SH-SY5Y (cell line): Measurements from ENCODE around the gene SDSL.

ENCODE experiments used
- GATA2 ChIP-seq: IDR thresholded peaks from 2 replicates; pipeline ENCODE4 v1.6.1; 2011; ENCODE audit warnings: mild to moderate bottlenecking, low read depth, low read length
- GATA3 ChIP-seq: IDR thresholded peaks from 2 replicates; pipeline ENCODE4 v1.6.1; 2011; ENCODE audit warnings: low read depth, mild to moderate bottlenecking, low read length, moderate library complexity

SDSL gene

DNA sequence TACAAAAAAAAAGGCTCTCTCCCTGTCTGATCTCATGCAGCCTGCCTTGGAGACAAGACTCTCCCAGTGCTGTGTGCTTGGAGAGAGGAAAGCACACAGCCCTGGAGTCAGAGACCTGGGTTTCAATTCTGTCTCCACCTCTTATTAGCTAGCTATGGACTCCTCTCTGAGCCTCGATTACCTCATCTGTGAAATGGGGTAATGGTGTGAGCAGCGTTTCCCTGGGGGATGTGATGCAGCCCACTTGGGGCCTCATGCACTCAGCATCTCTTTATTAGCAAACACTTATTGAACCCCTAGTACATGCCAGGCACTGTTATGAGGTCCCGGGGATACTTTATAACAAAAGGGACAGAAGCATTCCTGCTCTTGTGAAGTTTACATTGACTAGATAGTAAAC is 31.0 kb upstream of the SDSL start:
- TF ChIP-seq GATA2 (no peak), GATA3 (no peak)

DNA sequence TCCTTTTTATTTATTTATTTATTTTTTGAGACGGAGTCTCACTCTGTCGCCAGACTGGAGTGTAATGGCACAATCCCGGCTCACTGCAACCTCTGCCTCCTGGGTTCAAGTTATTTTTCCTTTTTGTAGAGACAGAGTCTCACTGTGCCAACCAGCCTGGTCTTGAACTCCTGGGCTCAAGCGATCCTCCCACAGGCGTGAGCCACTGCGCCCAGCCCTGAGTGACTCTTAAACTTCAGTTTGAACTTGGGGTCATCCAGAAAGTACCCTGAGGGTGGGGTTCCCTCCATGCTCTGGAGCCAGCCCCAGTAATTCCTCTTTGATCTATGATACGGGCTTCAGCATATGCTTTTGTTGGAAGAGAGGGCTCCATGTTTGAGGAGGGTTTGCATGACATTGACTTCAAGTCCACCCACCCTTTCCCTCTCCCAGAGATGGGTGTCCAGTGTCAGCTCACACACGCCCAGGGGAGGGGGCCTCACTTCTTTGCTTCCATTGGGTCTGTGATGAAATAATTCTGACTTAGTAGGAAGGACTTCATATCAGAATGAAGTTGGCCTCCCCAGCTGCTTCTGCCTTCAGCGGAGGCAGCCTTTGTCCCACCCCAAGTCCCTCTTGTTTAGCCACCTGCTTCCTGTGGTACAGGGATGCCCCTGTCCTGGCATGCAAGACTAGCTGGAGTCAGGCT is 30.4 kb upstream of the SDSL start:
- no peak for TF ChIP-seq GATA3
- no peak for TF ChIP-seq GATA2

DNA sequence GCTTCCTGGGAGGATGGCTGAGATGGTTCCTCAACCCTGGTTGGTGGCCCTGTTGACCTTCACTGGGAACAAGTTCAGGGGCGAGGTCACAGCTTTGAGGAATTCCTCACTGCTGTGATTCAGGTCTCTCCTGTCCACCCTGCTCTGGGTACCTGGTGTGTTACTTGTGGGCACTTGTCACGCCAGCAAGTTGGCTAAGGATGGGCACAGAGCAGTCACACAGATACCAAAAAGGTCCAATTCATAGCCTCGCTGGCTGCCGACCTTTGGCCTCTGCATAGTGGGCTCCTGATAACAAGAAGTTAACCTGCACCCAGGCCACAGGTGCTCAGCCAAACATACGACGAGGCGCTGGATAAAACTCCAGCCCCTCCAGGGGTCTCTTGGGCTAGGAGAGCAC is 29.7 kb upstream of the SDSL start:
- no peak for TF ChIP-seq GATA3
- no peak for TF ChIP-seq GATA2

- no peak for TF ChIP-seq GATA2
- no peak for TF ChIP-seq GATA3
Measured at GRCh38 chr12:113392988-113393579, 29.1 kb upstream of the SDSL start.

DNA sequence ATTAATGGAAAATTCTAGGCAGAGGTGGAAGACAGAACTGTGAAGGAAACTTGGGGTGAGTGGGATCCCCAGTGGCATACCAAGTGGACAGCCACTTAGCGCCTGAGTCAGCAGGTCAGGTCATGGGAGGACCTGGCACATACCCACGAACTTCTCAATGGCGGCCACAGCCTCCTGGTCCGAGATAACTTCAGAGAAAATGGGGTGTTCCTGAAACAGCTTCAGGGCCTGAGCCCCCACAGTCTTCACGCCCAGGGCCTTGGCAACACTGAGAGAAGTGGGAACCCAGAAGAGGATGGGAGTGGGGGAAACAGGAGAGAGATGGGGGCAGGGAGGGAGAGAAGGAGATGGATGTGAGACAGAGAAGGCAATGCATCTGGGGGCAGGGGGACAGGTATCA is 28.4 kb upstream of the SDSL start:
- TF ChIP-seq GATA3: no peak
- TF ChIP-seq GATA2: no peak

DNA sequence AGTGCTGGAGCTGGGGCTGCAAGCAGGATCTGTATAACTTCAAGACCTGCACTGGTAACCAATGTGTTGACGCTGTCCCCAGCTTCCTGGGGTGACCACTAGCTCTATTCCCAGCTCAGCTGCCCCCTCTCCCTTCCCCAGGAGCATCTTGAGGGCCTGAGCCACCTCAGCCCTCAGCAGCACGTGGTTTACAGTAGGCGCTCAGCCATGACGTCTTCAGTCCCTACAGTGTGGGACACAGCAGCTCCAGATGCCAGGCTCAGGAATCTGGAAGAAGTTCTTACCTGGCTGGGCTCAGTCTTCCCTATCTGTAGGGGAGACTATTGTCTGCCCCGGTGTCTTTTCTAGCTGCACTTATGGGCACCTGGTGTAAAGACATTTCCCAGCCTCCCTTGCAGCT is 27.1 kb upstream of the SDSL start:
- no peak for TF ChIP-seq GATA3
- no peak for TF ChIP-seq GATA2

DNA sequence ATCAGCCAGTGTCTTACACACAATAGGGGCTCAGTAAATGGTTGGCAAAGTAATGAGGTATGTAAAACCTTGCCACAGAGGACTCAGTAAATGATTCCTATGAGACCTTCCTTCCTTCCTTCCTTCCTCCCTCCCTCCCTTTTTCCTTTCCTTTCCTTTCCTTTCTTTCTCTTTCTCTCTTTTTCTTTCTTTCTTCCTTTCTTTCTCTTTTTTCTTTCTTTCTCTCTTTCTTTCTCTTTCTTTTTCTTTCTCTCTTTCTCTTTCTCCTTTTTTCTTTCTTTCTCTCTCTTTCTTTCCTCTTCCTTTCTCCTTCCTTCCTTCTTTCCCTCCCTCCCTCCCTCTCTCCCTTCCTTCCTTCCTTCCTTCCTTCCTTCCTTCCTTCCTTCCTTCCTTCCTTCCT is 26.0 kb upstream of the SDSL start:
- TF ChIP-seq GATA2: no peak
- no peak for TF ChIP-seq GATA3

DNA sequence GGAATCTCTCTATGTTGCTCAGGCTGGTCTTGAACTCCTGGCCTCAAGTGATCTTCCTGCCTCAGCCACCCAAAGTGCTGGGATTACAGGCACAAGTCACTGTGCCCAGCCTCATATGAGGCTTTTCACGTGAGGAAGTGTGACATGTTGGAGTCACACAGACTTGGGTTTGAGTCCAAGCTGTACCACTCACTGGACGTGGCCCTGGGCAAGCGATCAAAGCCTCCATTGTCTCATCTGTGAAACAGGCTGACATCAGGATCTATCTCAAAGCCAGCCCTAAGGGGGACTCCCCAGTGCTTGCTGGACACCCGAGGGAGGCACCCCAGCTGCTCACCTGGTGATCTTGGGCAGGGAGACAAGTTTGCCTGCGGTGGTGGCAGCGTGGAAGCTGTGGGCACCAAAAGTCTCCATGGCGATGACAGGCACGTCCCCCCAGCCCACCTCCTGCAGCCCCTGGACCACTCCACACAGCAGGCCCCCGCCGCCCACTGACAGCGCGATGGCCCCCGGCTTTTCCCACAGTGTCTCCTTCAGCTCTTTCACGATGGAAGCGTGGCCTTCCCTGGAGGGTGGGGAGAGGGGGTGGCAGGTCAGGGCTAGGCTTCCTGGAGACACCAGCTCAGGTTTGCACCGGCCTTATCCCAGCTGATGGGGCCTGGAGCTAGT is 25.2 kb upstream of the SDSL start:
- TF ChIP-seq GATA3: no peak
- no peak for TF ChIP-seq GATA2

GRCh38 chr12:113397497-113398197 is 24.5 kb upstream of the SDSL start:
- TF ChIP-seq GATA2 (no peak), GATA3 (no peak)

DNA sequence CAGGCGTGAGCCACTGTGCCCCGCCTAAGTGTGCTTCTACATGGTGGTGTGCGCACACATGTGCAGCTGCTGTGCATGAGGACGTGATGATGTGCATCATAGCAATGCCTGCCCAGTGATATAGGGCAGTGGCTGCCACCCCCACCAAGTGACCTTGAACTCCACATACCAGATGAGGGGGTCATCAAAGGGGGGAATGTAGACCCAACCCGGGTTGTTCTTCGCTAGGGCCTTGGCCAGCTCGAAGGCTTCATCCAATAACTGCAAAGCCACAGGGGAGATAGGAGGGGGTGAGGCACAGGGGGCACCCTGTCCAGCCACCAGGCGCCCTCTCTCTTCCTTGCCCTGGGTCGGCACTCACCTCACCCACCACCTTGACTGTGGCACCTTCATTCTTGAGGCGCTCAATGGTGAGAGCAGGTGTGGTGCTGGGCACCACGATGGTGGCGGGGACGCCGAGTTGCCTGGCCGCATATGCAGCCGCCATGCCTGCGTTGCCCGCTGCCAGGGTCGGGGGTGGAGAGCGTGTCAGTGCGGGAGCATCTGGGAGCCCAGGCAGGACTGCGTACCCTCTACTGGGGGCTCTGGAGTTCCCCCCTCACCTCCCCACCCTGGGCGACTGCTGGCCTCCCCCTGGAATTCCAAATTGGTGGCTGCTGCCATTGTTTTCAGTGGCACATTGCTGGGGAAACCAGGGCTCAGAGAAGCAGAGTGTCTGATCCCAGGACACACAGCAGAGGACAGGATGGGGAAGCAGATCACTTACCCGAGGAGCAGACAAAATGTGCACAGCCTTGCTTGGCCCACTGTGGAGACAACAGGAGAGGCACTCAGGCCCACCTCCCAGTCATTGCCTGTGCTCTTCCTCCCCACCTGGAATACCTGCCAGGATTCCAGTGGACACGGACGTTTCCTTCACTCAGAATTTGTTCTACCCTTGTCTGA is 23.6 kb upstream of the SDSL start:
- TF ChIP-seq GATA2: no peak
- TF ChIP-seq GATA3: no peak

DNA sequence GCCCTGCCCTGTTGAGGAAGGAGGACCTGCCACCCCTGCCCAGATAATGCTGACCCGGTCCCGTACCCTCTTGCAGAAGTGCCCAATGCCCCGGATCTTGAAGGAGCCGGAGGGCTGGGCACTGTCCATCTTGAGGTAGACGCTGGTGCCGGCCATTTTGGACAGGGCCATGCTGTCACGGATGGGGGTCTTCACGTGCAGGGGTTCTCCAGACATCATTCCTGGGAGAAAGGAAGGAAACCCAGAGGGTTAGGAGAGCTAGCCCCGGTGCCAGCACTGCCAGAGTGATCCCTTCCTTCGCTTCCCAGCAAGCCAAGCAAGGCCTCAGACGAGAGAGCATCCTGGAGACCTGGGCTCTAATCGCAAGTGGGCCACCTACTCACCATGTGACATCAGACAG is 22.7 kb upstream of the SDSL start:
- no peak for TF ChIP-seq GATA3
- TF ChIP-seq GATA2: no peak

DNA sequence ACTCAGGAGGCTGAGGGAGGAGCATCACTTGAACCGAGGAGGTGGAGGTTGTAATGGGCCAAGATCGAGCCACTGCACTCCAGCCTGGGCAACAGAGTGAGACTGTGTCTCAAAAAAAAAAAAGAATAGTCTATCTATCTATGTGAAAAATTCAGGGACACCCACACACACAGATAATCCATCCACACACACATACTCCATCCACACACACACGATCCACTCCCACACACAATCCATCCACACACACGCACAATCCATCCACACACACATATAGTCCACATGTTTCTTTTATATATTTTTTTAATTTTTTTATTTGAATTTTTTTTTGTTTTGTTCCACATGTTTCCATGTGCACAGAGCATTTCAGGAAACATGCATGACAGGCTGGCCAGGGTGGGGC is 21.8 kb upstream of the SDSL start:
- no peak for TF ChIP-seq GATA3
- TF ChIP-seq GATA2: no peak
